Islet precursor cell (in vitro differentiated cells): ENCODE data around the gene TAP2.
"Not testable (repeated sequence)": the region's sequence is repeated elsewhere in the genome, so short reads cannot be mapped to it uniquely, and the experiment has no call there.

Experiments
- DNase-seq: peaks from one replicate; pipeline ENCODE4 v3.0.0-alpha.2; 2018

Gene TAP2

GRCh38 chr6:32838114-32838958, at the start of gene TAP2:
Gene TAP2, minus strand, starts transcription at chr6:32838739. Its CDS starts 506 bp downstream, at chr6:32838233.
- DNase-seq, result peak; percentile 97

DNA sequence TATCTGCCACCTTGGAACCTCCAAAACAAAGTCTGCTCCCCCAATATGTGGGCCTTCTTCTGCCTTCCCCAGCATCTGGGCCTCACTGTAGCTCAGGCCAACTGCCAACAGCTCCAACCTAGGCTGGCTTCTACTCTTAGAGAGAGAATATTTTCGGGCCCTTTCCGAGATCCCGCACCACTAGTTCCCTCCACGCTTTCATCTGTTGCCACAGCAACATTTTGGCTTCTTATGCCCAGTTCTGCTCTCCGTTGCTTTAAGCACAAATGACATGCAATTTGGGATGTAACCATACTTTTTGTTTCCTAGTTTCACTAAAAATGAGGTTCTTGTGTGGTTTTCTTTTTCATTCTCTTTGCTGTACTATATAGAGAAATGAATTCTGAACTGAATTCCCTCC, 49.1 kb upstream of the TAP2 start:
- no peak for DNase-seq

GRCh38 chr6:32886681-32887383, 48.3 kb upstream of the TAP2 start:
- DNase-seq, result no peak

- DNase-seq, result no peak
These were observed 47.3 kb upstream of the TAP2 start for GRCh38 chr6:32885698-32886286.

DNA sequence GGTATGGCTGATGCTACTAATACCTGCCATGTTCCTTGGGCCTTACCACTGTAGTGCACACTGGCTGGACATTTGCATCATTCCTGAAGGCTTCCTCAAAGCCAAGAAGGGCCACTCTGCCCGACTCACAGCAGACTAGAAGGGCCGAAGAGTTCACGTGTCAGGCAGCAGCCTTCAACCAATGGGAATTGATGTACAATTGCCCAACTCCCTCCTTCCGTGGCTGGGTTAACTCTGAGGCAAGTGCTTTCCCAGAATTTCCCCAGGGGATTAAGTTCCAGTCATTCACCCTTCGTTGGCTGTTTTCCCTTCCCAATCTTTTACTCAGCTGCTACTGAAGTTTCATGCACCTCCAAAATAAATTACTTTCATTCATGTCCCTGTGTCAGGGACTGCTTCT, 45.2 kb upstream of the TAP2 start:
- DNase-seq, result no peak

GRCh38 chr6:32882879-32883250, 44.3 kb upstream of the TAP2 start:
- no peak for DNase-seq

DNA sequence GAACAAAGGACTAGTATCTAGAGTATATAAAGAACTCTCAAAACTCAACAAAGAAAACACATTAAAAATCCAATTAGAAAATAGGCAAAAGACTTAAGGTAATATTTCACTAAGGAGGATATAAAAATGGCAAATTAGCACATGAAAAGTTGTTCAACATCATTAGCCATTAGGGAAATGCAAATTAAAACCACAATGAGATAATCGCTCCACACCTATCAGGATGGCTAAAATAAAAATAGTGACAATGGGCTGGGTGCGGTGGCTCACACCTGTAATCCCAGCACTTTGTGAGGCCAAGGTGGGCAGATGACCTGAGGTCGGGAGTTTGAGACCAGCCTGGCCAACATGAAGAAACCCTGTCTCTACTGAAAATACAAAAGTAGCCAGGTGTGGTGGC, 42.4 kb upstream of the TAP2 start:
- DNase-seq, result not testable (repeated sequence)

- DNase-seq, result no peak
These were observed 41.2 kb upstream of the TAP2 start for GRCh38 chr6:32879691-32880090.

GRCh38 chr6:32876603-32877002, 38.1 kb upstream of the TAP2 start:
- DNase-seq, result no peak

DNA sequence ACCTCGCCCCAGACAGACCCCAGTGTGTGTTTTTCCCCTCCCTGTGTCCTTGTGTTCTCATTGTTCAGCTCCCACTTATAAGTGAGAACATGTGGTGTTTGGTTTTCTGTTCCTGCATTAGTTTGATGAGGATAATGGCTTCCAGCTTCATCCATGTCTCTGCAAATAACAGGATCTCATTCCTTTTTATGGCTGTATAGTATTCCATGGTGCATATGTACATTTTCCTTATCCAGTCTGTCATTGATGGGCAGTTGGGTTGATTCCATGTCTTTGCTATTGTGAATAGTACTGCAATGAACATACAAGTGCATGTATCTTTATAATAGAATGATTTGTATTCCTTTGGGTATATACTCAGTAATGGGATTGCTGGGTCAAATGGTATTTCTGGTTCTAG, 35.4 kb upstream of the TAP2 start:
- DNase-seq, result not testable (repeated sequence)

GRCh38 chr6:32868257-32868788, 29.8 kb upstream of the TAP2 start:
- peak; percentile 73 for DNase-seq

GRCh38 chr6:32867554-32868256, 29.2 kb upstream of the TAP2 start:
- no peak for DNase-seq

GRCh38 chr6:32867022-32867477, 28.5 kb upstream of the TAP2 start:
- no peak for DNase-seq

GRCh38 chr6:32865724-32866443, 27.3 kb upstream of the TAP2 start:
- DNase-seq, result no peak

- no peak for DNase-seq
These were observed 24.2 kb upstream of the TAP2 start for GRCh38 chr6:32862725-32863124.

GRCh38 chr6:32860674-32861073, 22.1 kb upstream of the TAP2 start:
- DNase-seq, result no peak

- no peak for DNase-seq
These were observed 19.7 kb upstream of the TAP2 start for GRCh38 chr6:32858194-32858593.

- DNase-seq, result no peak
These were observed 18.8 kb upstream of the TAP2 start for GRCh38 chr6:32857156-32857891.

GRCh38 chr6:32855467-32856174, 17.1 kb upstream of the TAP2 start:
- no peak for DNase-seq

DNA sequence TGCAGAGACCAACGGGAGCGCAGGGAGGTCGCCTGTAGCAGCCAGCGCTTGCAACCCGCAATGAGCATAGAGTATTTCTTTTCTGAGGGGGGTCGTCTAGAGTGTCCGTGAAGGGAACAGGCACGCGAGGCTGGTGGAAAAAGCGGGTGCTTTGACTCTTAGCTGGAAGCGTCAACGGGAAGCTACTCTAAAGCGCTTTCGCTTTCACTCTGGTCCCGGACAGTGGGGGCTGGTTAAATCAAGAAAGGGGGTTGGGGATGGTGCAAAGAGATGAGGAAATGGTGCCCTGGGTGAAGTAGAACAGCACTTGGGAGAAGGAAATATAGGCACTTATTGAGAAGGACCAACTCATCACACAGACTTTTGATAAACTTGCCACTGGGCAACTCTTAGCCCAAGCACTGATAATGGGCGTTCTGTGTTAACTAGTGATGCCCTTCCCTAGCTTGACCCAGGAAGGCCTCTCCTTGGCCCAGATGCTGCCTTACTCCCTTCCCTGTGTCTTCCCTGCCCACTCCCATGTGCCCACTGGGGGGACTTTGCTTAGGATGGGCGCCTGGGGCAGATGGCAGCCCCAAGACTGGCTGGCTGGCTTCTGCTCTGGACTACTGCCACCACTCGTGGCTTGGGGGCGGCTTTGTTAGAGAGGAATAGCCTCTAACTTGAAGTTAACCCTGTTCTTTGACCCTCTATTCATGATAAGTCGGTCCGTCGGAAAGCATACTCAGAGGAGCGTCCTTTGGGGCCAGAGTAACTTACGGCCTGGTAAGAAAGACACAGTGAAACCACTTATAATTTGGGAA, 16.0 kb upstream of the TAP2 start:
- no peak for DNase-seq
